Activated CD4-positive, CD25-positive, alpha-beta regulatory T cell treated with anti-CD3 and anti-CD28 coated beads, Interleukin-2, amount 50 U/mL, for 16 hours (primary cell): ENCODE data around the gene SIGLEC5.
"Not testable (repeated sequence)": the region's sequence is repeated elsewhere in the genome, so short reads cannot be mapped to it uniquely, and the experiment has no call there.

ENCODE experiments used
- DNase-seq: peaks from one replicate; pipeline ENCODE4 v3.0.0-alpha.2; 2020; ENCODE audit warnings: low read depth, low spot score

Gene SIGLEC5

GRCh38 chr19:51630315-51630714 lies at the start of gene SIGLEC5:
Gene SIGLEC5, minus strand, starts transcription at chr19:51630401. Its CDS starts 66 bp downstream, at chr19:51630335.
- not testable (repeated sequence) for DNase-seq

GRCh38 chr19:51676566-51677083 lies 46.4 kb upstream of the SIGLEC5 start:
- DNase-seq, result no peak

GRCh38 chr19:51675911-51676565 lies 45.8 kb upstream of the SIGLEC5 start:
- DNase-seq, result not testable (repeated sequence)

- DNase-seq, result no peak
Observed at GRCh38 chr19:51668216-51668615, 38.0 kb upstream of the SIGLEC5 start.

GRCh38 chr19:51664997-51665396 lies 34.8 kb upstream of the SIGLEC5 start:
- DNase-seq, result no peak

GRCh38 chr19:51664131-51664530 lies 33.9 kb upstream of the SIGLEC5 start:
- DNase-seq, result no peak

- DNase-seq, result no peak
Observed at GRCh38 chr19:51663650-51664049, 33.4 kb upstream of the SIGLEC5 start.

- peak; percentile 13 for DNase-seq
Observed at GRCh38 chr19:51660975-51661600, 30.9 kb upstream of the SIGLEC5 start.

GRCh38 chr19:51654783-51655182 lies 24.6 kb upstream of the SIGLEC5 start:
- DNase-seq, result no peak

GRCh38 chr19:51653162-51653561 lies 23.0 kb upstream of the SIGLEC5 start:
- DNase-seq, result no peak

GRCh38 chr19:51652266-51652665 lies 22.1 kb upstream of the SIGLEC5 start:
- no peak for DNase-seq

- DNase-seq, result no peak
Observed at GRCh38 chr19:51651216-51651846, 21.1 kb upstream of the SIGLEC5 start.

- no peak for DNase-seq
Observed at GRCh38 chr19:51647318-51647717, 17.1 kb upstream of the SIGLEC5 start.

- DNase-seq, result not testable (repeated sequence)
Observed at GRCh38 chr19:51646730-51647129, 16.5 kb upstream of the SIGLEC5 start, which contains the start of gene SIGLEC14. Gene SIGLEC14, minus strand, starts transcription at chr19:51646825. Its CDS starts 66 bp downstream, at chr19:51646759.

- no peak for DNase-seq
Observed at GRCh38 chr19:51644636-51645271, 14.6 kb upstream of the SIGLEC5 start.

GRCh38 chr19:51641648-51642047 lies 11.4 kb upstream of the SIGLEC5 start:
- DNase-seq, result no peak

GRCh38 chr19:51640386-51640785 lies 10.2 kb upstream of the SIGLEC5 start:
- DNase-seq, result no peak

- DNase-seq, result no peak
Observed at GRCh38 chr19:51639916-51640315, 9.7 kb upstream of the SIGLEC5 start.

GRCh38 chr19:51637362-51637978 lies 7.3 kb upstream of the SIGLEC5 start:
- no peak for DNase-seq

- DNase-seq, result no peak
Observed at GRCh38 chr19:51632126-51632525, 1.9 kb upstream of the SIGLEC5 start.

GRCh38 chr19:51628153-51628939 lies 1.9 kb downstream of the SIGLEC5 start:
- DNase-seq, result no peak
